Mesodermal cell (in vitro differentiated cells): Measurements from ENCODE around the gene C19orf33.

ENCODE experiments used
- H3K27ac ChIP-seq: 2 replicates; pipeline ENCODE4 v1.7.0; 2013; ENCODE audit warnings: mild to moderate bottlenecking, low read depth, low read length, moderate library complexity; ENCODE audit not compliant: severe bottlenecking
- H3K36me3 ChIP-seq: 2 replicates; pipeline ENCODE4 v1.7.1; 2013; ENCODE audit warnings: mild to moderate bottlenecking, low read length, moderate library complexity; ENCODE audit not compliant: control insufficient read depth, insufficient read depth
- H3K4me1 ChIP-seq: one replicate; pipeline ENCODE4 v1.7.1; 2013; ENCODE audit warnings: mild to moderate bottlenecking, low read length; ENCODE audit not compliant: insufficient read depth, control insufficient read depth, poor library complexity, severe bottlenecking
- H3K4me3 ChIP-seq: 2 replicates; pipeline ENCODE4 v1.7.0; 2013; ENCODE audit warnings: low read length, control low read depth, mild to moderate bottlenecking; ENCODE audit not compliant: insufficient read depth, poor library complexity, severe bottlenecking; ENCODE audit errors: extremely low read depth
- H3K9me3 ChIP-seq: 2 replicates; pipeline ENCODE4 v1.7.1; 2013; ENCODE audit warnings: mild to moderate bottlenecking, low read length, moderate library complexity; ENCODE audit not compliant: control insufficient read depth
- WGBS, 2 experiments: methylation state at CpG; one replicate each; pipeline ENCODE4 v1.1.5; 2013; ENCODE audit warnings: missing lambda C conversion rate in 2 of 2; ENCODE audit not compliant: insufficient coverage in 2 of 2; 5-methylcytosine and 5-hydroxymethylcytosine counted together

C19orf33 gene

GRCh38 chr19:38298821-38299680 lies 5.0 kb upstream of the C19orf33 start:
- Histone ChIP-seq H3K9me3 (peaks cover 5% of the 10 kb centered on the region), H3K36me3 (no peaks in the 10 kb centered on the region), H3K27ac (peak overlapping the region; percentile 71), H3K4me1 (peaks cover 22% of the 10 kb centered on the region), H3K4me3 (no peak overlapping the region)
- 87% methylated on average over 10 of the region's 11 CpGs for WGBS, 2 experiments

- no peak overlapping the region for H3K4me3 ChIP-seq
- peaks cover 32% of the 10 kb centered on the region for H3K36me3 ChIP-seq
- H3K4me1 ChIP-seq: peaks cover 18% of the 10 kb centered on the region
- 92 to 95% methylated on average over 8 to 27 of the region's 27 CpGs for WGBS, 2 experiments
- no peak overlapping the region for H3K27ac ChIP-seq
- no peaks in the 10 kb centered on the region for H3K9me3 ChIP-seq
These were observed 358 bp downstream of the C19orf33 start for GRCh38 chr19:38304352-38304865.

GRCh38 chr19:38304866-38305429 lies 897 bp downstream of the C19orf33 start:
- whole genome bisulfite sequencing, 2 experiments: 43 to 51% methylated on average over 23 to 29 of the region's 29 CpGs
- H3K4me1 ChIP-seq: peaks cover 17% of the 10 kb centered on the region
- no peak overlapping the region for H3K4me3 ChIP-seq
- no peak overlapping the region for H3K27ac ChIP-seq
- no peaks in the 10 kb centered on the region for H3K9me3 ChIP-seq
- peaks cover 33% of the 10 kb centered on the region for H3K36me3 ChIP-seq

GRCh38 chr19:38306236-38306635 lies 2.2 kb downstream of the C19orf33 start:
- Histone ChIP-seq H3K9me3 (no peaks in the 10 kb centered on the region), H3K4me3 (no peak overlapping the region), H3K36me3 (peaks cover 33% of the 10 kb centered on the region), H3K27ac (no peak overlapping the region), H3K4me1 (peaks cover 13% of the 10 kb centered on the region)
- 87 to 100% methylated on average over 1 to 2 of the region's 3 CpGs for WGBS, 2 experiments

GRCh38 chr19:38307076-38307475 lies 3.0 kb downstream of the C19orf33 start:
- WGBS, 2 experiments: 87 to 97% methylated on average over 4 of the region's 4 CpGs
- no peak overlapping the region for H3K27ac ChIP-seq
- H3K4me1 ChIP-seq: peaks cover 13% of the 10 kb centered on the region
- no peak overlapping the region for H3K4me3 ChIP-seq
- peaks cover 33% of the 10 kb centered on the region for H3K36me3 ChIP-seq
- no peaks in the 10 kb centered on the region for H3K9me3 ChIP-seq

- peaks cover 13% of the 10 kb centered on the region for H3K4me1 ChIP-seq
- no peak overlapping the region for H3K4me3 ChIP-seq
- 94% methylated on average over 7 to 8 of the region's 8 CpGs for WGBS, 2 experiments
- no peak overlapping the region for H3K27ac ChIP-seq
- H3K36me3 ChIP-seq: peaks cover 33% of the 10 kb centered on the region
- no peaks in the 10 kb centered on the region for H3K9me3 ChIP-seq
These were observed 3.5 kb downstream of the C19orf33 start for GRCh38 chr19:38307597-38307996.

GRCh38 chr19:38308006-38308766 lies 4.1 kb downstream of the C19orf33 start:
- H3K36me3 ChIP-seq: peaks cover 33% of the 10 kb centered on the region
- no peaks in the 10 kb centered on the region for H3K9me3 ChIP-seq
- H3K4me1 ChIP-seq: peaks cover 13% of the 10 kb centered on the region
- WGBS, 2 experiments: 94 to 97% methylated on average over 10 to 12 of the region's 12 CpGs
- no peak overlapping the region for H3K27ac ChIP-seq
- no peak overlapping the region for H3K4me3 ChIP-seq

GRCh38 chr19:38308926-38309614 lies 5.0 kb downstream of the C19orf33 start:
- peaks cover 33% of the 10 kb centered on the region for H3K36me3 ChIP-seq
- 93 to 96% methylated on average over 18 to 20 of the region's 24 CpGs for WGBS, 2 experiments

GRCh38 chr19:38309615-38310278 lies 5.7 kb downstream of the C19orf33 start:
- Histone ChIP-seq H3K4me3 (no peak overlapping the region), H3K4me1 (no peaks in the 10 kb centered on the region), H3K36me3 (peaks cover 33% of the 10 kb centered on the region), H3K27ac (no peak overlapping the region), H3K9me3 (no peaks in the 10 kb centered on the region)
- WGBS, 2 experiments: 87 to 100% methylated on average over 2 to 3 of the region's 3 CpGs

More at GRCh38 chr19:38308926-38309614, 5.0 kb downstream of the C19orf33 start:
- no peak overlapping the region for H3K27ac ChIP-seq
- peaks cover 6% of the 10 kb centered on the region for H3K4me1 ChIP-seq
- no peak overlapping the region for H3K4me3 ChIP-seq
- no peaks in the 10 kb centered on the region for H3K9me3 ChIP-seq

- WGBS, 2 experiments: 100% methylated on average over 2 of the region's 2 CpGs
- H3K36me3 ChIP-seq: peaks cover 32% of the 10 kb centered on the region
- no peak overlapping the region for H3K4me3 ChIP-seq
- no peaks in the 10 kb centered on the region for H3K4me1 ChIP-seq
- H3K9me3 ChIP-seq: no peaks in the 10 kb centered on the region
- no peak overlapping the region for H3K27ac ChIP-seq
These were observed 6.2 kb downstream of the C19orf33 start for GRCh38 chr19:38310279-38310670.
